ENCODE measurements around the gene SIGLEC9. TPM values are rescaled to one million over a fixed set of nuclear protein-coding genes. Genes with fewer than 3 reads are reported as not detected.

The SIGLEC9 gene
- total and polyA plus RNA-seq, 2 of the 8 experiments (the other 6 are each of a cell fraction or from before 2014, with no cell fraction given), result not detected

DNA sequence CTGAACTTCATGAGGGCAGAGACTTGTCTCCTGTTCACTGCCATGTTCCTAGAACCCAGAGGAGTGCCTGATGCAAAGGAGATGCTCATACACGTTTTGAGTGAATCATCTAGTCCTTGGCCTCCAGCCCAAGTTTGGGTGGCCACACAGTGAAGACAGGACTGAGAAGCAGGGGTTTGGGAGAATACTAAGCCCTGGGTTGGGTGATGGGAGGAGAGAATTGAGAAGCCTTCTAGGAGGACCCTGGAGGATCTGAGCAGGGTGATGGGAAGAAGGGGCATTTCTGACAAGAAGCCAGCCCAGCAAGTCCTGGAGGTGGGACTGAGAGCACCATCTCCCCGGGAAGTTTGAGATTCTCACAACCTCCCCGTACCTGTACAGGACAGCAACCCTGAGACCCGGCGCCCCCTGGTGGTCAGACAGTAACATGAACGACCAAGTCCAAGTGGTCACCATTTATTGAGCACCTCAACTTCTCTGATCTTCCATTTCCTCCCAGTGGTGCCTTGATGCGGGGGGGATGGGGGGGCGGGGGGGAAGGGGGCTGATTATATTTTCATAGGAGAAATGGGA lies 27.5 kb upstream of the SIGLEC9 start:
- Histone ChIP-seq H3K9me3 (ENCODE audit: insufficient read depth in 2 of 2, low read depth in 1 of 2, low read length in 1 of 2) (no peaks in the 10 kb centered on the region), H3K9ac (replicated peaks in 1 of 4; ENCODE audit: extremely low read depth in 1 of 4, low read depth in 3 of 4, low read length in 3 of 4) (no peak overlapping the region), H3K4me2 (ENCODE audit: insufficient read depth in 1 of 2, low read depth in 2 of 2, low read length in 2 of 2) (no peak overlapping the region), H2BK20ac (ENCODE audit: low read length) (no peak overlapping the region), H2BK15ac (ENCODE audit: low read length) (no peak overlapping the region), H3K4me1 (replicated peaks in 1 of 4; ENCODE audit: control insufficient read depth in 3 of 4, insufficient read depth in 4 of 4, low read length in 3 of 4) (peaks cover 0 to 6% (median 2%) of the 10 kb centered on the region in 4 experiments; a peak in 4 of 7 replicates), H2AFZ (ENCODE audit: low read length) (no peak overlapping the region), H3K14ac (ENCODE audit: insufficient read length) (no peak overlapping the region), H3K79me1 (ENCODE audit: low read depth, low read length) (peaks cover 3% of the 10 kb centered on the region; the same call in 1 of the 2 replicates), H3K27me3 (replicated peaks in 1 of 4; ENCODE audit: control insufficient read depth in 3 of 4, extremely low read depth in 1 of 4, insufficient read depth in 3 of 4, low read length in 3 of 4) (no peaks in the 10 kb centered on the region; a peak in 1 of 7 replicates), H3K4me3 (ENCODE audit: extremely low read depth in 1 of 4, insufficient read depth in 2 of 4, low read depth in 3 of 4, low read length in 4 of 4) (no peak overlapping the region), H2AK5ac (ENCODE audit: low read depth, low read length) (no peak overlapping the region), H3K79me2 (ENCODE audit: control insufficient read depth in 1 of 2, insufficient read depth in 2 of 2, low read length in 2 of 2) (no peaks in the 10 kb centered on the region), H4K5ac (ENCODE audit: insufficient read length, low read depth, low read length) (no peak overlapping the region), H3K23ac (ENCODE audit: insufficient read length) (no peak overlapping the region), H2BK120ac (replicated peaks; ENCODE audit: low read depth, low read length) (no peak overlapping the region), H3K36me3 (ENCODE audit: control insufficient read depth in 2 of 4, insufficient read depth in 4 of 4, low read length in 3 of 4) (no peaks in the 10 kb centered on the region; a peak in 3 of 8 replicates), H3K4ac (replicated peaks; ENCODE audit: insufficient read length, low read depth, low read length) (no peak overlapping the region), H3K27ac (ENCODE audit: low read depth, low read length) (no peak overlapping the region), H4K20me1 (replicated peaks in 1 of 2; ENCODE audit: control insufficient read depth in 1 of 2, insufficient read depth in 2 of 2, low read length in 2 of 2) (peaks cover 2 to 3% of the 10 kb centered on the region in 2 experiments), H2BK5ac (ENCODE audit: low read depth, low read length) (no peak overlapping the region), H3K18ac (ENCODE audit: extremely low read depth, low read length) (no peak overlapping the region), H4K91ac (replicated peaks; ENCODE audit: insufficient read length, low read length) (no peak overlapping the region), H3K56ac (replicated peaks; ENCODE audit: insufficient read length, low read depth, low read length) (no peak overlapping the region), H3K23me2 (ENCODE audit: low read depth, low read length) (no peaks in the 10 kb centered on the region), H2BK12ac (ENCODE audit: low read depth, low read length) (no peak overlapping the region), H4K8ac (ENCODE audit: extremely low read depth, insufficient read depth, low read length) (no peak overlapping the region)
- ChIA-PET POLR2A (ENCODE audit: partially characterized antibody) (interaction anchor here (0.9 to 1.6 kb wide), 8 partner anchors 11 to 304 kb away, joined by 3 to 5 read pairs (median 4); partner anchors contain the start of genes CTU1, KLK10 and KLK11), CTCF (ENCODE audit: partially characterized antibody) (interaction anchor here (0.7 to 8.3 kb wide), 41 partner anchors 8 to 728 kb away, joined by 3 to 269 read pairs (median 5); partner anchors contain the start of genes KLK10, KLK11, KLK13 and KLK8)
- WGBS, 2 experiments (ENCODE audit: extremely low coverage in 1 of 2, insufficient coverage in 1 of 2, insufficient read length in 1 of 2, insufficient replicate concordance in 2 of 2, low coverage in 1 of 2, low lambda C conversion rate in 2 of 2, missing lambda C conversion rate in 1 of 2), result 18% methylated on average over 6 of the region's 8 CpGs; no CpG with 5 or more reads in 1 of the 2 experiments
- DNase-seq (ENCODE audit: low read depth in 1 of 2, low spot score in 2 of 2) (peak in 1 of 2 experiments; percentile 89), FAIRE-seq (no peak)
- no peak for TF ChIP-seq TAF7 (optimal IDR thresholded peaks at IDR 0.05; ENCODE audit: borderline replicate concordance, low read depth, low read length)
- TF ChIP-seq GTF2F1 (IDR thresholded peaks at IDR 0.05; ENCODE audit: borderline replicate concordance, low read depth, low read length), result no peak

All from H1 (cell line).